ENCODE measurements around the gene ZCCHC24.

The ZCCHC24 gene

DNA sequence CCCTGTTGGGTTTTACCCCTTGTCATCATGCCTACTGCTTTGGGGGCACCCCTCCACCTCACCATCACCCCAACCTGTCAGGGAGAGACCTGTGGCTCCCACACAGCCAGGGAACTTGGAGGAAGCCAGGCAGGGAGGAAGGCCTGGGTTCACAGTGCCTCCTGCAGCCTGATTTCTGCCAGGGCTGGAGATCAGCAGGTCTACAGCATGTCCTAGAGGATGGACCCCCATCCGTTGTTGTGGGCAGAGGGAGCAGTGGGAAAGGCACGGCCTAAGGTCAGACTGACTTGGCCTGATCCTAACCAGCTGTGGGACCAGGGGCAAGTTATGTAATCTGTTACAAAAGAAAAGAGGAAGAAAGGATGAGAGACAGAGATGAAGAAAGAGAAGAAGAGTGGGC lies 28.2 kb downstream of the ZCCHC24 start:
- no peak overlapping the region for H3K4me3 ChIP-seq (ENCODE audit: low read depth in 1 of 2, low read length in 1 of 2)
- H3K36me3 ChIP-seq = no peaks in the 10 kb centered on the region
- no peaks in the 10 kb centered on the region for H3K27me3 ChIP-seq
- H3K4me1 ChIP-seq (ENCODE audit: control insufficient read depth in 1 of 2, insufficient read depth in 1 of 2, low read depth in 1 of 2, low read length in 1 of 2) = peaks cover 27 to 35% of the 10 kb centered on the region in 2 experiments
- H3K27ac ChIP-seq = no peak overlapping the region
- TF ChIP-seq, protein P1, sequence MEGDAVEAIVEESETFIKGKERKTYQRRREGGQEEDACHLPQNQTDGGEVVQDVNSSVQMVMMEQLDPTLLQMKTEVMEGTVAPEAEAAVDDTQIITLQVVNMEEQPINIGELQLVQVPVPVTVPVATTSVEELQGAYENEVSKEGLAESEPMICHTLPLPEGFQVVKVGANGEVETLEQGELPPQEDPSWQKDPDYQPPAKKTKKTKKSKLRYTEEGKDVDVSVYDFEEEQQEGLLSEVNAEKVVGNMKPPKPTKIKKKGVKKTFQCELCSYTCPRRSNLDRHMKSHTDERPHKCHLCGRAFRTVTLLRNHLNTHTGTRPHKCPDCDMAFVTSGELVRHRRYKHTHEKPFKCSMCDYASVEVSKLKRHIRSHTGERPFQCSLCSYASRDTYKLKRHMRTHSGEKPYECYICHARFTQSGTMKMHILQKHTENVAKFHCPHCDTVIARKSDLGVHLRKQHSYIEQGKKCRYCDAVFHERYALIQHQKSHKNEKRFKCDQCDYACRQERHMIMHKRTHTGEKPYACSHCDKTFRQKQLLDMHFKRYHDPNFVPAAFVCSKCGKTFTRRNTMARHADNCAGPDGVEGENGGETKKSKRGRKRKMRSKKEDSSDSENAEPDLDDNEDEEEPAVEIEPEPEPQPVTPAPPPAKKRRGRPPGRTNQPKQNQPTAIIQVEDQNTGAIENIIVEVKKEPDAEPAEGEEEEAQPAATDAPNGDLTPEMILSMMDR (IDR thresholded peaks at IDR 0.05) = no peak
- H3K9me3 ChIP-seq = no peaks in the 10 kb centered on the region

DNA sequence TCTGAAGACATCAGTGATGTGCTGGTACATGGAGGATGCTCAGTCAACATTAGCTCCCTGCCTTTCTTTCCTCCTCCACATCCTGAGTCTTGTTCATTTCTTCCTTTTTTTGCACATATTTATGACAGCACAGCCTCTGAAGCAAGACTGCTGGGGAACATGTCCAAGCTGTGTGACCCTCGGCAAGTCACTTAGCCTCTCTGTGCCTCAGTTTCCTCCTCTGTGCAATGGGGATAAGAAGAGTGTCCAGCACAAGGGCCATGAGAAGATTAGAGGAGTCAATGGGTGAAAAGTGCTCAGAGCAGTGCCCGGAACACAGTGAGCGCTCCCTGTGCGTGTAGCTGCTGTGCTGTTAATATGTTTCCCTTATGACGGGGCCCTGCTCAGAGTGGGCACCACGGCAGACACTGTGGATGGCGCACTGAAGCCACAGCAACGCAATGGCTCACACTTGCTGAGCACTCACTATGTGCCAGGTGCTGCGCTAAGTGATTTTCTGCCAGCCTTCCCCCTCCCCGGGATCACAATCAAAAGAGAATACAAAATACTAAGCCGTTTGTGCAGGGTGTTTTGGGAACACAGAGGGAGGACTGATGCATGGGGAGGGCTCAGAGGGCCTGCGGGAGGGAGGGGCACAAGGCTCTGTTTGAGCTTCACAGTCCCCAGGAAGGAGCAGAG lies 28.7 kb downstream of the ZCCHC24 start:
- Histone ChIP-seq H3K27me3 (no peaks in the 10 kb centered on the region), H3K27ac (no peak overlapping the region), H3K4me3 (ENCODE audit: low read depth in 1 of 2, low read length in 1 of 2) (no peak overlapping the region), H3K9me3 (no peaks in the 10 kb centered on the region), H3K4me1 (ENCODE audit: control insufficient read depth in 1 of 2, insufficient read depth in 1 of 2, low read depth in 1 of 2, low read length in 1 of 2) (peaks cover 27 to 35% of the 10 kb centered on the region in 2 experiments), H3K36me3 (no peaks in the 10 kb centered on the region)
- TF ChIP-seq, protein P1 (IDR thresholded peaks at IDR 0.05) = no peak

DNA sequence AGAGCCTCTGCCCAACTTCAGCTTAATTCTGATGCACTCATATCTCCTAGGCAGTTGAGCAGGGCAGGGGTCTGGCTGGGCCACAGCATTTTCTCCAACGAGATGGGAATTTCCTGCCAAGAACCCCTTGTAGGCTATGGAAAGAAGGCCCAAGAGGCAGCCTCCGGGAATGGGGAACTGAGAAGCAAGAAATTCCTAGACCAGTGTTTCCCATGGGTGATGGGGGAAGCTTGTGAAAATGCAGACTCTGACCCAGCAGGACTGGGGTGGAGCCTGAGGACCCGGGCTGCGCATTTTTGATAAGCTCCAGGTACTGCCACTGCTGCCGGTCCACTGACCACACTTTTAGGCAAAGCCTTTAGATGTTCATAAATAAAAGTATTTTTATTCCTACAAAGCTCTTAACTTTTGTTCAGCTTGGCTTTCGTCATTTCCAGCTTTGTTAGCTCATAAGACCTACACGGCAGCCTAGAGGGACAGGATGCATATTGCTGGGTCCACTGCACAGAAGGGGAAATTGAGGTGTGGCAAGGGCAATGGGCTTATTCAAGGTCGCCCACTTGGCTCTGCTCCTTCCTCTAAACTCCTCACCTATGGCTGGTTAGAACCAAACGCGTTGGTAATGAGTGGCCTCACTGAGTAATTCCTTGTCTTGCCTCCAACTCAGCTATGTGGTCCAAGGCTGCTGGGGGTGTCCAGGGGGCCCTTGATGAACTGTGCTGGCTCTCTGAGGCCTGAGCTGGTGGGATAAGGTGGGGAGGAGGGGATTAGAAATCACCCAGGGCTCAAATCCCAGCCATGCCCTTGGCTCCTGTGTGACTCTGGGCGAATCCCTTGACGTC lies 29.5 kb downstream of the ZCCHC24 start:
- no peaks in the 10 kb centered on the region for H3K9me3 ChIP-seq
- TF ChIP-seq, protein P1 (IDR thresholded peaks at IDR 0.05) = no peak
- H3K4me3 ChIP-seq (ENCODE audit: low read depth in 1 of 2, low read length in 1 of 2) = no peak overlapping the region
- H3K4me1 ChIP-seq (ENCODE audit: control insufficient read depth in 1 of 2, insufficient read depth in 1 of 2, low read depth in 1 of 2, low read length in 1 of 2) = peaks cover 27 to 35% of the 10 kb centered on the region in 2 experiments
- no peaks in the 10 kb centered on the region for H3K27me3 ChIP-seq
- no peaks in the 10 kb centered on the region for H3K36me3 ChIP-seq
- no peak overlapping the region for H3K27ac ChIP-seq

DNA sequence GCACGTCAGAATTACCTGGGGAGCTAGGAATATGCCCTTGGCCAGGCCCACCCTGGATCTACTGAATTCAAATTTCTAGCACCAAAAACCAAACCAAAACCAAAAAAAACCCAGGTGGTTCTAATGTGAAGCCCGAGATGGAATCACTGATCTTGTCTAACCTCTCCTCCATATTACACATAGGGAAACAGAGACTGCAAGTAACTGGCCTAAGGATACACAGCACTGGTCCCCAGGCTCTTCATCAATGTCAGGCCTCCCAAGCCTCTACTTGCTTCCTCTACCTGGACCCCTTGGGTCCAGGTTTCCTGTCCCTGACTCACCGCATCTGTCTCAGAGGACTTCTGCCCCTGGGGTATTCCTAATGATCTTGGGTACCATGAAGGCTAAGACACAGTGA lies 30.7 kb downstream of the ZCCHC24 start:
- Histone ChIP-seq H3K27ac (no peak overlapping the region), H3K4me1 (ENCODE audit: control insufficient read depth in 1 of 2, insufficient read depth in 1 of 2, low read depth in 1 of 2, low read length in 1 of 2) (peaks cover 27 to 35% of the 10 kb centered on the region in 2 experiments), H3K36me3 (no peaks in the 10 kb centered on the region), H3K9me3 (no peaks in the 10 kb centered on the region), H3K27me3 (peaks cover 2% of the 10 kb centered on the region), H3K4me3 (ENCODE audit: low read depth in 1 of 2, low read length in 1 of 2) (no peak overlapping the region)
- TF ChIP-seq, protein P1 (IDR thresholded peaks at IDR 0.05) = no peak

DNA sequence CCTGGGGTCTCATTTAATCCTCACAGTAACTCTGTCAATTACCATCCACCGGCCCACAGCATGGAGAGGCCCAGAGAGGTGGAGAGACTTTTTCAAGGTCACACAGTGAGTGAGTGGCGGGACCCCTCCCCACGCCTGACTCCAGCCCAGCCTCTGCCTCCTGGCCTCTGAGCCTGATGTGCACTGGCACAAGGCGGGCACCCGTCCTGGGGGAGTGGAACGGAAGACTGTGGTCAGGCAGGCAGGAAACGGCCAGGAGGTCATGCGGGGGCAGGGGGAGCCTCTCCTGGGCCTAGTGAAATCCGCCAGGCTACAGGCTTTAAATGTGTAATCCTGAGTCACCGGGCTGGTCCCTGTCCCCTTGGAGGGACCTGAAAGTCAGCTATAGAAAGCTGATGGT lies 32.2 kb downstream of the ZCCHC24 start:
- TF ChIP-seq, protein P1 (IDR thresholded peaks at IDR 0.05) = no peak
- H3K4me3 ChIP-seq (ENCODE audit: low read depth in 1 of 2, low read length in 1 of 2) = no peak overlapping the region
- H3K27ac ChIP-seq = no peak overlapping the region
- peaks cover 17% of the 10 kb centered on the region for H3K27me3 ChIP-seq
- no peaks in the 10 kb centered on the region for H3K9me3 ChIP-seq
- H3K4me1 ChIP-seq (ENCODE audit: control insufficient read depth in 1 of 2, insufficient read depth in 1 of 2, low read depth in 1 of 2, low read length in 1 of 2) = peaks cover 27 to 35% of the 10 kb centered on the region in 2 experiments
- H3K36me3 ChIP-seq = no peaks in the 10 kb centered on the region
